Liver (tissue), 9 donors: Measurements from ENCODE around the gene DOCK1. TPM values are rescaled to one million over a fixed set of nuclear protein-coding genes. Genes with fewer than 3 reads are reported as not detected.

Source experiments
- DNase-seq: peaks from one replicate; pipeline ENCODE4 v3.0.0-alpha.2; 2017; ENCODE audit warnings: low spot score
- H3K27ac ChIP-seq, 2 donors: one replicate each; pipeline ENCODE4 v1.7.0; 2013; ENCODE audit warnings: inconsistent platforms in 2 of 2, low read length in 2 of 2, control low read depth in 1 of 2, low read depth in 1 of 2, mild to moderate bottlenecking in 1 of 2
- H3K27me3 ChIP-seq, 4 donors: one replicate each; pipeline versions ENCODE4 v1.6.1 to v1.7.0; 2013; ENCODE audit warnings: low read length in 3 of 4, inconsistent platforms in 1 of 4, mild to moderate bottlenecking in 1 of 4, moderate library complexity in 1 of 4; ENCODE audit not compliant: control insufficient read depth in 4 of 4, insufficient read depth in 4 of 4
- H3K36me3 ChIP-seq, 4 donors: one replicate each; pipeline versions ENCODE4 v1.6.1 to v1.7.0; 2013; ENCODE audit warnings: low read length in 3 of 4, mild to moderate bottlenecking in 3 of 4, low read depth in 1 of 4, moderate library complexity in 1 of 4; ENCODE audit not compliant: control insufficient read depth in 4 of 4, insufficient read depth in 3 of 4
- H3K4me1 ChIP-seq, 4 donors: one replicate each; pipeline versions ENCODE4 v1.6.1 to v1.7.0; 2013; ENCODE audit warnings: low read length in 3 of 4, mild to moderate bottlenecking in 3 of 4, moderate library complexity in 1 of 4; ENCODE audit not compliant: control insufficient read depth in 4 of 4, insufficient read depth in 4 of 4
- H3K4me3 ChIP-seq, 3 donors: one replicate each; pipeline versions ENCODE4 v1.6.1 to v1.7.0; 2013; ENCODE audit warnings: low read length in 3 of 3, control low read depth in 1 of 3, low read depth in 1 of 3, mild to moderate bottlenecking in 1 of 3
- H3K9ac ChIP-seq, 2 donors: one replicate each; pipeline ENCODE4 v1.7.0; 2013; ENCODE audit warnings: low read length in 2 of 2, mild to moderate bottlenecking in 2 of 2, moderate library complexity in 2 of 2, control low read depth in 1 of 2, low read depth in 1 of 2
- H3K9me3 ChIP-seq, 4 donors: one replicate each; pipeline versions ENCODE4 v1.6.1 to v1.7.0; 2013; ENCODE audit warnings: low read length in 3 of 4; ENCODE audit not compliant: control insufficient read depth in 4 of 4
- EGR1 ChIP-seq, 2 donors: IDR thresholded peaks; 2 replicates each; pipeline ENCODE4 v1.6.1; 2016 to 2018; ENCODE audit warnings: antibody characterized with exemption in 2 of 2, low read depth in 2 of 2
- FOXA1 ChIP-seq: IDR thresholded peaks from 2 replicates; pipeline ENCODE4 v1.6.1; 2016; ENCODE audit warnings: antibody characterized with exemption
- FOXA2 ChIP-seq: IDR thresholded peaks from 2 replicates; pipeline ENCODE4 v1.6.1; 2016; ENCODE audit warnings: antibody characterized with exemption
- HNF4A ChIP-seq, 2 donors: conservative IDR thresholded peaks; 2 replicates each; pipeline ENCODE4 v1.6.1; 2016; ENCODE audit warnings: antibody characterized with exemption in 2 of 2, mild to moderate bottlenecking in 2 of 2
- HNF4G ChIP-seq: IDR thresholded peaks from 2 replicates; pipeline ENCODE4 v1.6.1; 2016; ENCODE audit warnings: antibody characterized with exemption
- JUND ChIP-seq, 2 donors: IDR thresholded peaks; 2 replicates each; pipeline ENCODE4 v1.6.1; 2016; ENCODE audit warnings: antibody characterized with exemption in 2 of 2
- RAD21 ChIP-seq, 2 donors: IDR thresholded peaks; 2 replicates each; pipeline ENCODE4 v1.6.1; 2016; ENCODE audit warnings: antibody characterized with exemption in 2 of 2, mild to moderate bottlenecking in 2 of 2
- RXRA ChIP-seq, 2 donors: IDR thresholded peaks; 2 replicates each; pipeline ENCODE4 v1.6.1; 2017 to 2018; ENCODE audit warnings: antibody characterized with exemption in 2 of 2, mild to moderate bottlenecking in 1 of 2
- SP1 ChIP-seq: IDR thresholded peaks from 2 replicates; pipeline ENCODE4 v1.6.1; 2018; ENCODE audit warnings: antibody characterized with exemption, mild to moderate bottlenecking
- YY1 ChIP-seq: IDR thresholded peaks from 2 replicates; pipeline ENCODE4 v1.6.1; 2016; ENCODE audit warnings: antibody characterized with exemption, mild to moderate bottlenecking
- WGBS: extraction: QIAGEN DNeasy Blood & Tissue Kit; methylation state at CpG from one replicate; pipeline ENCODE4 v1.1.7; 2013; 5-methylcytosine and 5-hydroxymethylcytosine counted together
- polyA plus RNA-seq, 2 donors: library from polyadenylated mRNA; stranded (reverse) in 1 of 2; unstranded in 1 of 2; fragments of 200-250 nt in 1 of 2; fragments of >200 nt in 1 of 2; fragmentation: Nextera tagmentation in 1 of 2; extraction: Ambion mirVana in 1 of 2; gene quantifications; one replicate each; pipeline versions ENCODE4 v1.2.1 to v1.2.3, GENCODE V29; 2013 to 2015
- total RNA-seq, 2 donors: library from RNA; depleted of rRNA; stranded (reverse); fragments of >200 nt; gene quantifications; one replicate each; pipeline ENCODE4 v1.2.3, GENCODE V29; 2014
- TF ChIP-seq, protein P1 (sequence below): IDR thresholded peaks from 2 replicates; pipeline ENCODE4 v1.6.1; 2016; ENCODE audit warnings: antibody characterized with exemption, mild to moderate bottlenecking
- TF ChIP-seq, protein P2 (sequence below): IDR thresholded peaks from 2 replicates; pipeline ENCODE4 v1.6.1; 2016; ENCODE audit warnings: antibody characterized with exemption
- TF ChIP-seq, protein P3 (sequence below): fragments of 150-350 bp; IDR thresholded peaks from 2 replicates; pipeline ENCODE4 v1.5.1; 2017; ENCODE audit warnings: improper control_type of control experiment, low read depth, low read length; ENCODE audit not compliant: missing input control
- TF ChIP-seq, protein P4 (sequence below): IDR thresholded peaks from 2 replicates; pipeline ENCODE4 v1.6.1; 2016; ENCODE audit warnings: antibody characterized with exemption
- TF ChIP-seq, protein P5 (sequence below): IDR thresholded peaks from 2 replicates; pipeline ENCODE4 v1.6.1; 2016; ENCODE audit warnings: antibody characterized with exemption
- donor health status: healthy.
- donor health status: healthy.
- donor health status: healthy.
- donor health status: healthy.
- donor health status: healthy.

DOCK1 gene
- total and polyA plus RNA-seq, 4 donors: 3.8 to 28.8 (median 9.1) TPM

DNA sequence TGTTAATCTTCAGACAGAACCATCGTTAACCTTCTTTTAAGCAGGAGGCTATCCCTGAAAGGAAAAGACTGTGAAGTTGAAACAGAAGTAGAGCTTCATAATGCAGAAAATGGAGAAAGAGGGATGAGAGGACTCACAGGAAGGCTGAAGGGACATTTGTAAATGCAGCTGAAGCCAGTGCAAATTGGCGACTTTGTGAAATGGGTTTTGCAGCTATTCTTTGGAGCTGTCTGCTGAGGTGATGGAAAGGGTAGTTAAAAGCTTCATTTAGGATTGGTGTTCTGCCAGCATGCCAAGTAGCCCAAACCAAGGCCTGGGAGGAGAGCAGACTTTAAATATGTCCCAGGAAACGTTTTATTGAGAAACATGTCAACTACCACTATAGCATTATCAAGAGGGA lies 168.4 kb downstream of the DOCK1 start (continued):
- TF ChIP-seq, protein P1, sequence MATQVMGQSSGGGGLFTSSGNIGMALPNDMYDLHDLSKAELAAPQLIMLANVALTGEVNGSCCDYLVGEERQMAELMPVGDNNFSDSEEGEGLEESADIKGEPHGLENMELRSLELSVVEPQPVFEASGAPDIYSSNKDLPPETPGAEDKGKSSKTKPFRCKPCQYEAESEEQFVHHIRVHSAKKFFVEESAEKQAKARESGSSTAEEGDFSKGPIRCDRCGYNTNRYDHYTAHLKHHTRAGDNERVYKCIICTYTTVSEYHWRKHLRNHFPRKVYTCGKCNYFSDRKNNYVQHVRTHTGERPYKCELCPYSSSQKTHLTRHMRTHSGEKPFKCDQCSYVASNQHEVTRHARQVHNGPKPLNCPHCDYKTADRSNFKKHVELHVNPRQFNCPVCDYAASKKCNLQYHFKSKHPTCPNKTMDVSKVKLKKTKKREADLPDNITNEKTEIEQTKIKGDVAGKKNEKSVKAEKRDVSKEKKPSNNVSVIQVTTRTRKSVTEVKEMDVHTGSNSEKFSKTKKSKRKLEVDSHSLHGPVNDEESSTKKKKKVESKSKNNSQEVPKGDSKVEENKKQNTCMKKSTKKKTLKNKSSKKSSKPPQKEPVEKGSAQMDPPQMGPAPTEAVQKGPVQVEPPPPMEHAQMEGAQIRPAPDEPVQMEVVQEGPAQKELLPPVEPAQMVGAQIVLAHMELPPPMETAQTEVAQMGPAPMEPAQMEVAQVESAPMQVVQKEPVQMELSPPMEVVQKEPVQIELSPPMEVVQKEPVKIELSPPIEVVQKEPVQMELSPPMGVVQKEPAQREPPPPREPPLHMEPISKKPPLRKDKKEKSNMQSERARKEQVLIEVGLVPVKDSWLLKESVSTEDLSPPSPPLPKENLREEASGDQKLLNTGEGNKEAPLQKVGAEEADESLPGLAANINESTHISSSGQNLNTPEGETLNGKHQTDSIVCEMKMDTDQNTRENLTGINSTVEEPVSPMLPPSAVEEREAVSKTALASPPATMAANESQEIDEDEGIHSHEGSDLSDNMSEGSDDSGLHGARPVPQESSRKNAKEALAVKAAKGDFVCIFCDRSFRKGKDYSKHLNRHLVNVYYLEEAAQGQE: no peak
- TF ChIP-seq YY1: no peak

DNA sequence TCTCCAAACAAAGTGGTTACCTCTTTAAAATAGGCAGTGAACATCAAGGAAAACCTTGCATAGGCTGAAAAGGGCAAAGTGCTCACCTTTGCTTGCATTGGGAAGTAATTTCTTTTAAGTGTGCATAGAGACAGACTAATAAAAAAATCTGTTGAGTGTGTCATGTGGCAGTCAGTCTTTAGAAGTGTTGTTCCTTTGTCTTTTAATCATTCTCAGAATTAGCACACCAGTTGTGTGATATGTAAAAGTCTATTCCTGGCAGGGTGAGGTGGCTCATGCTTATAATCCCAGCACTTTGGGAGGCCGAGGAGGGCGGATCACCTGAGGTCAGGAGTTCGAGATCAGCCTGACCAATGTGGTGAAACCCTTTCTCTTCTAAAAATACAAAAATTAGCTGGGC lies 174.2 kb downstream of the DOCK1 start:
- H3K27me3 ChIP-seq: no peaks in the 10 kb centered on the region
- no peak overlapping the region for H3K4me3 ChIP-seq
- no peak overlapping the region for H3K27ac ChIP-seq
- H3K9me3 ChIP-seq: no peaks in the 10 kb centered on the region
- 88% methylated on average over 3 of the region's 3 CpGs for WGBS
- no peak for DNase-seq
- no peaks in the 10 kb centered on the region for H3K4me1 ChIP-seq
- H3K36me3 ChIP-seq: peaks cover 2 to 7% (median 3%) of the 10 kb centered on the region in 4 donors
- no peak for TF ChIP-seq EGR1 (IDR thresholded peaks at IDR 0.05; ENCODE audit: low read depth in 2 of 2)
- TF ChIP-seq YY1: no peak
- no peak for TF ChIP-seq HNF4G
- TF ChIP-seq, protein P2, sequence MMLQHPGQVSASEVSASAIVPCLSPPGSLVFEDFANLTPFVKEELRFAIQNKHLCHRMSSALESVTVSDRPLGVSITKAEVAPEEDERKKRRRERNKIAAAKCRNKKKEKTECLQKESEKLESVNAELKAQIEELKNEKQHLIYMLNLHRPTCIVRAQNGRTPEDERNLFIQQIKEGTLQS: no peak
- TF ChIP-seq, protein P3, sequence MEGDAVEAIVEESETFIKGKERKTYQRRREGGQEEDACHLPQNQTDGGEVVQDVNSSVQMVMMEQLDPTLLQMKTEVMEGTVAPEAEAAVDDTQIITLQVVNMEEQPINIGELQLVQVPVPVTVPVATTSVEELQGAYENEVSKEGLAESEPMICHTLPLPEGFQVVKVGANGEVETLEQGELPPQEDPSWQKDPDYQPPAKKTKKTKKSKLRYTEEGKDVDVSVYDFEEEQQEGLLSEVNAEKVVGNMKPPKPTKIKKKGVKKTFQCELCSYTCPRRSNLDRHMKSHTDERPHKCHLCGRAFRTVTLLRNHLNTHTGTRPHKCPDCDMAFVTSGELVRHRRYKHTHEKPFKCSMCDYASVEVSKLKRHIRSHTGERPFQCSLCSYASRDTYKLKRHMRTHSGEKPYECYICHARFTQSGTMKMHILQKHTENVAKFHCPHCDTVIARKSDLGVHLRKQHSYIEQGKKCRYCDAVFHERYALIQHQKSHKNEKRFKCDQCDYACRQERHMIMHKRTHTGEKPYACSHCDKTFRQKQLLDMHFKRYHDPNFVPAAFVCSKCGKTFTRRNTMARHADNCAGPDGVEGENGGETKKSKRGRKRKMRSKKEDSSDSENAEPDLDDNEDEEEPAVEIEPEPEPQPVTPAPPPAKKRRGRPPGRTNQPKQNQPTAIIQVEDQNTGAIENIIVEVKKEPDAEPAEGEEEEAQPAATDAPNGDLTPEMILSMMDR: no peak
- no peak for TF ChIP-seq JUND (IDR thresholded peaks at IDR 0.05)
- TF ChIP-seq RAD21 (IDR thresholded peaks at IDR 0.05): no peak
- no peak for TF ChIP-seq SP1
- no peak for TF ChIP-seq FOXA1
- TF ChIP-seq HNF4A (conservative IDR thresholded peaks at IDR 0.05): no peak
- TF ChIP-seq, protein P4, sequence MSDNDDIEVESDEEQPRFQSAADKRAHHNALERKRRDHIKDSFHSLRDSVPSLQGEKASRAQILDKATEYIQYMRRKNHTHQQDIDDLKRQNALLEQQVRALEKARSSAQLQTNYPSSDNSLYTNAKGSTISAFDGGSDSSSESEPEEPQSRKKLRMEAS: no peak
- no peak for TF ChIP-seq FOXA2
- TF ChIP-seq, protein P5, sequence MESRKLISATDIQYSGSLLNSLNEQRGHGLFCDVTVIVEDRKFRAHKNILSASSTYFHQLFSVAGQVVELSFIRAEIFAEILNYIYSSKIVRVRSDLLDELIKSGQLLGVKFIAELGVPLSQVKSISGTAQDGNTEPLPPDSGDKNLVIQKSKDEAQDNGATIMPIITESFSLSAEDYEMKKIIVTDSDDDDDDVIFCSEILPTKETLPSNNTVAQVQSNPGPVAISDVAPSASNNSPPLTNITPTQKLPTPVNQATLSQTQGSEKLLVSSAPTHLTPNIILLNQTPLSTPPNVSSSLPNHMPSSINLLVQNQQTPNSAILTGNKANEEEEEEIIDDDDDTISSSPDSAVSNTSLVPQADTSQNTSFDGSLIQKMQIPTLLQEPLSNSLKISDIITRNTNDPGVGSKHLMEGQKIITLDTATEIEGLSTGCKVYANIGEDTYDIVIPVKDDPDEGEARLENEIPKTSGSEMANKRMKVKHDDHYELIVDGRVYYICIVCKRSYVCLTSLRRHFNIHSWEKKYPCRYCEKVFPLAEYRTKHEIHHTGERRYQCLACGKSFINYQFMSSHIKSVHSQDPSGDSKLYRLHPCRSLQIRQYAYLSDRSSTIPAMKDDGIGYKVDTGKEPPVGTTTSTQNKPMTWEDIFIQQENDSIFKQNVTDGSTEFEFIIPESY: no peak
- H3K9ac ChIP-seq: no peak overlapping the region

DNA sequence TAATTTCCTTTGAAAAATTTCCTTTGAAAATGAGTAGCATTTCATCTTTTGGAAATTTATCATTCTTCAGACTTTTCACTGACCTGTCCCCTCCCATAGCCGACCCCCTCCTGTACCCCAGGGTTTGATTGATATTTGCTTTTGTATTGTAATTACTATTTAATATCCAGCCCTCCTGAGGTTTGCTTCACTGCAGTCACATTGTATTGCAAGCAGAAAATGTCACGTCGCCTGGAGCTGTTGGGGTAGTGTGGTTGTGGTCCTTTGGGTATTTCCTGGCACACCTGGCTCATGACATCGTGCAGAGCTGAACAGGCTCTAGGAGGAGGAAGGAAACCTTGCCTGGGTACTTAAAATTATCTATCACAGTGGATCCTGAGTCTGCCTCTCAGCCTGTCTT lies 175.1 kb downstream of the DOCK1 start:
- TF ChIP-seq RXRA (IDR thresholded peaks at IDR 0.05): no peak
- peaks cover 2 to 7% (median 3%) of the 10 kb centered on the region in 4 donors for H3K36me3 ChIP-seq
- H3K4me1 ChIP-seq: no peaks in the 10 kb centered on the region
- WGBS: 77% methylated on average over 4 of the region's 4 CpGs
- H3K9me3 ChIP-seq: no peaks in the 10 kb centered on the region
- H3K4me3 ChIP-seq: no peak overlapping the region
- H3K27me3 ChIP-seq: no peaks in the 10 kb centered on the region
- no peak overlapping the region for H3K27ac ChIP-seq
- DNase-seq: no peak
- H3K9ac ChIP-seq: no peak overlapping the region
